ENCODE data around the gene ALDH16A1.

DNA sequence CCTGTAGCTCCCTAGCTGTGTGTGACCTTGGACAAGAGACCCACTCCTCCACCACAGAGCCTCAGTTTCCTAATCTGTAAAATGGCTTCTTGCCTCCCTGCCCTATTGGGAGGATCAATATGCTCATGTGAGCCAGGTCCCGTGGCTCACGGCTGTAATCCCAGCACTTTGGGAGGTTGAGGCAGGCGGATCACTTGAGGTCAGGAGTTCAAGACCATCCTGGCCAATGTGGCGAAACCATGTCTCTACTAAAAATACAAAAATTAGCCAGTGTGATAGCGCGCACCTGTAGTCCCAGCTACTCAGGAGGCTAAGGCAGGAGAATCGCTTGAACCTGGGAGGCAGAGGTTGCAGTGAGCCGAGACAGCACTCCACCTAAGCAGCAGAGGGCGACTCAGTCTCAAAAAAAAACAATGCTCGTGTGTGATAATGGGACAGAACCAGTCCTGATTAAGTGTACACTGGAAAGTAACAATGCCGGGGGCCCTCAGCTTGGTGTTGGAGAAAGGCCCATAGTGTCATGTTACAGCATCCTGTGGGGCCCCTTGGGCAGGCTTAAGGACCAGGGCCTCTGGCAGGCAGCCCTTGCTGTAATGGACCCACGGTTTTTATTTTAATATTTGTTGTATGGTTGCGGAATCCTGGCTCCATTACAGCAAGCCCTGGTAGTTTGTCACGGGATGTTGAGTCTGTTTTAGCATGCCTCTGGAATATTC, 50.0 kb downstream of the ALDH16A1 start:
- TF ChIP-seq, protein P1, sequence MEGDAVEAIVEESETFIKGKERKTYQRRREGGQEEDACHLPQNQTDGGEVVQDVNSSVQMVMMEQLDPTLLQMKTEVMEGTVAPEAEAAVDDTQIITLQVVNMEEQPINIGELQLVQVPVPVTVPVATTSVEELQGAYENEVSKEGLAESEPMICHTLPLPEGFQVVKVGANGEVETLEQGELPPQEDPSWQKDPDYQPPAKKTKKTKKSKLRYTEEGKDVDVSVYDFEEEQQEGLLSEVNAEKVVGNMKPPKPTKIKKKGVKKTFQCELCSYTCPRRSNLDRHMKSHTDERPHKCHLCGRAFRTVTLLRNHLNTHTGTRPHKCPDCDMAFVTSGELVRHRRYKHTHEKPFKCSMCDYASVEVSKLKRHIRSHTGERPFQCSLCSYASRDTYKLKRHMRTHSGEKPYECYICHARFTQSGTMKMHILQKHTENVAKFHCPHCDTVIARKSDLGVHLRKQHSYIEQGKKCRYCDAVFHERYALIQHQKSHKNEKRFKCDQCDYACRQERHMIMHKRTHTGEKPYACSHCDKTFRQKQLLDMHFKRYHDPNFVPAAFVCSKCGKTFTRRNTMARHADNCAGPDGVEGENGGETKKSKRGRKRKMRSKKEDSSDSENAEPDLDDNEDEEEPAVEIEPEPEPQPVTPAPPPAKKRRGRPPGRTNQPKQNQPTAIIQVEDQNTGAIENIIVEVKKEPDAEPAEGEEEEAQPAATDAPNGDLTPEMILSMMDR (conservative IDR thresholded peaks at IDR 0.05) = peak; percentile 79
- TF ChIP-seq EZH2 (IDR thresholded peaks at IDR 0.05; ENCODE audit: low read depth) = no peak
